Stimulated activated CD8-positive, alpha-beta memory T cell treated with anti-CD3 and anti-CD28 coated beads, Interleukin-12 subunit alpha, Interleukin-12 subunit beta, amount 100 ng/mL, for 24 hours (primary cell): ENCODE data around the gene MRPL53.

ENCODE experiments used
- DNase-seq: peaks from one replicate; pipeline ENCODE4 v3.0.0-alpha.2; 2020; ENCODE audit errors: extremely low read depth

Gene MRPL53

DNA sequence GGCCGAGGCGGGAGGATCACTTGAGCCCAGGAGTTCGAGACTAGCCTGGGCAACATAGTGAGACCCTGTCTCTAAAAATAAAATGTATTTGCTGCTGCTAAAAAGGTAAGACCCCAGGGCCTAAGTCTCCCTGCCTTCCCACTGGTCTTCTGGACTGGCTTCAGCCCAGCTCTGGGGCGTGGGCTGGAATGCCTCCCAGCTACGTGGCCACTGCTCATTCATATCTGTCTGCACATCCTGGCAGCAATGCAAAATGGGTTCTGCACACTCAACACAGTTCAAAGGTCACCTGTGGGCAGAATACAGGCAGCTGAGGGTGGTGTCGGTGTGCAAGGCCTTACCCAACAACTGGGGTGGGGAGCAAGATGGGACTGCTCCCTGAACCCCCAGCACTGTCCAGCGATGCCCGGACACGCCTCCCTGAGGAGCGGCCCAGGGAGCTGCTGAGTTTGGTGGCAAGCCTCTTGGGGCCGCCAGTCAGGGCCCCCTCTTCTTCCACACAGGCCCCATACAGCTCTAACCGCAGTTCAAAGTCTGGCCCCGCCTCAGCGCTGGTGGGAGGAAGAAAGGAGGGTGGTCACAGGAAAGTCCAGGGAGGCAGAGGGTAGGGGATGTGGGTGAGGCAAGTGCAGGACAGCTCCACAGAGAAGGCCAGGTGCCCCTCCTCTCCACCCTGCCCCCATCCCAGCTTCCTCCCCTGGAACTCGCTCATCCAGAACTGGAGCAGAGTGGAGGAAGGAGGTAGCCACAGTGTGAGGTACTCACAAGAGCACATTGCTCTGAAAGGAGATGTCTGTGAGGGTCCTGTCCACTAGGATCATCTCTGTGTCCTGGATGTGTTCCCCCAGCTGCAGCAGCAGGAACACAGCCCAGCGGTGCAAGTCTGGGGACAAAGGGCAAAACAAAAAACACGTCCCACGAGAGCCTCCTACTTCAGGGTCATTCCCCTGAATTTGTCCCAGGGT is 42.7 kb downstream of the MRPL53 start:
- DNase-seq = no peak

GRCh38 chr2:74428675-74429074 is 43.8 kb downstream of the MRPL53 start:
- no peak for DNase-seq

GRCh38 chr2:74427551-74427950 is 44.9 kb downstream of the MRPL53 start:
- DNase-seq = no peak

GRCh38 chr2:74426181-74426758 is 46.2 kb downstream of the MRPL53 start:
- DNase-seq = no peak

DNA sequence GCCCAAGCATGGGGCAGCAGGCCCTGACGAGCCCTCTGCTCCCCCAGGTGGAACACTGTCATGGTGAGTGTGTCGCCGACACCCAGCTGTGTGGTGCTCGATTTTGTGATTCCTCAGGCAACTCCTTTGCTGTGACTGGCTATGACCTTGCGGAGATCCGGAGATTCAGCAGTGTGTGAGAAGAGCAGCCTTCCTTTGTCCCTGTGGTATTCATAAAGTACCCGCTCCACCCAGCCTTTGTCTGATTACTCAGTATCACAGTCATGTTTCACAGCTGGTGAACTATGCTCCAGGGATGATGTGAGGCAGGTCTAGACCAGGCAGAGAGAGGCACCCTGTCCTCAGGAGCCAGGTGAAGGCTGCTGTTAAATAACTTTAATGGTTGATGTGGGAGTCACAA is 47.0 kb downstream of the MRPL53 start:
- DNase-seq = no peak

GRCh38 chr2:74424995-74425406 is 47.5 kb downstream of the MRPL53 start:
- DNase-seq = no peak

GRCh38 chr2:74424139-74424992 is 48.1 kb downstream of the MRPL53 start:
- no peak for DNase-seq

DNA sequence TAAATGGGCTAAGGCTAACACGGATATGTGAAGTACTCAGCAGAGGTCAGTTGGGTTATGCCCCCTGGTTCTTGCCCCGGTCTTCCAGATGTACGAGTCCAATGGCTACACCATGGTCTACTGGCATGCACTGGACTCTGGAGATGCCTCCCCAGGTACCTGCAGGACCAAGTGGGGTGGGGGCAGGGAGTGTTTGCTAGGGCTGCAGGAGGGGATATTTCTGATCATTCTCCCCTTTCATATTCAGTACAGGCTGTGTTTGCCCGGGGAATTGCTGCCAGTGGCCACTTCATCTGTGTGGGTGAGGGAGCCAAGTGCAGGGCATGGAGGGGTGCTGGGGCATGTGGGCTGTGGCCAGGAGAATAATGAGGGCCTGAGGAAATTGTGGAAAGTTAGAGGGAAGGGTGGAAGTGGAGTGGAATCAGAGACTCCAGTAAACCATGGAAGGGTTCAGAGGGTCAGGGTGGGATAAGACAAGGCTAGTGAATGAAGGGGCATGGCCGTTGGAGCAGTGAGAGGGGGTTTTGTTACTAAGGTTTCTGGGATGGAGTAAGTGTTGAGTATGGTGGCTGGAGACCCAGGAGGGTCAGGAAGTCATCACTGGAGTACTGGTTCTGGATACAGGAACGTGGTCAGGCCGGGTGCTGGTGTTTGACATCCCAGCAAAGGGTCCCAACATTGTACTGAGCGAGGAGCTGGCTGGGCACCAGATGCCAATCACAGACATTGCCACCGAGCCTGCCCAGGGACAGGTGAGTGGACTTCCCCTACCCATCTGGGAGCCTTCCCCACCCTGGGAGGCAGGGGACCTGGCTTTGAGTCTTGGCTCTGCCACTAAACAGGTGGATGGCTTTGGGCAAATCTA is 49.0 kb downstream of the MRPL53 start:
- DNase-seq = no peak
